Choroid plexus epithelial cell (primary cell): ENCODE measurements around the gene MAML1.
A peak's percentile ranks its signal among the peaks of the same experiment; 100 is the strongest.
"Not testable (repeated sequence)": the region's sequence is repeated elsewhere in the genome, so short reads cannot be mapped to it uniquely, and the experiment has no call there.

Source experiments
- DNase-seq: peaks from one replicate; pipeline ENCODE4 v3.0.0-alpha.2; 2010; ENCODE audit warnings: low read depth
- H3K4me3 ChIP-seq: 2 replicates; pipeline ENCODE4 v1.5.1; 2011; ENCODE audit warnings: low read depth, mild to moderate bottlenecking, control low read depth, low read length, moderate library complexity
- CTCF ChIP-seq: conservative IDR thresholded peaks from 2 replicates; pipeline ENCODE4 v1.5.1; 2011; ENCODE audit warnings: low read depth, mild to moderate bottlenecking, control low read depth, inconsistent platforms, low read length, moderate library complexity

MAML1 gene

GRCh38 chr5:179732412-179732917, at the start of gene MAML1:
TSS of gene MAML1 (plus strand) at chr5:179732822. CDS start at chr5:179733113, 291 bp downstream.
- H3K4me3 ChIP-seq: peak within 1 kb of the TSS; percentile 78
- TF ChIP-seq CTCF: no peak
- DNase-seq: peak; percentile 100

GRCh38 chr5:179689212-179689611, 43.4 kb upstream of the MAML1 start:
- not testable (repeated sequence) for H3K4me3 ChIP-seq, DNase-seq

GRCh38 chr5:179694561-179694960, 38.1 kb upstream of the MAML1 start:
- no peak for DNase-seq
- no peak for TF ChIP-seq CTCF
- H3K4me3 ChIP-seq: no peak overlapping the region

GRCh38 chr5:179696603-179697002, 36.0 kb upstream of the MAML1 start:
- TF ChIP-seq CTCF: no peak
- H3K4me3 ChIP-seq: no peak overlapping the region
- no peak for DNase-seq

- no peak for DNase-seq
- no peak for TF ChIP-seq CTCF
- H3K4me3 ChIP-seq: no peak overlapping the region
Measured at GRCh38 chr5:179697108-179697507, 35.5 kb upstream of the MAML1 start.

GRCh38 chr5:179697543-179697942, 35.1 kb upstream of the MAML1 start:
- H3K4me3 ChIP-seq: peak overlapping the region; percentile 87
- DNase-seq: not testable (repeated sequence)

- no peak for TF ChIP-seq CTCF
- H3K4me3 ChIP-seq: peak overlapping the region; percentile 96
- peak; percentile 100 for DNase-seq
Measured at GRCh38 chr5:179697993-179698934, 34.4 kb upstream of the MAML1 start.
